ENCODE measurements around the gene C15orf40. TPM values are rescaled to one million over a fixed set of nuclear protein-coding genes. Genes with fewer than 3 reads are reported as not detected.
A peak's percentile ranks its signal among the peaks of the same experiment; 100 is the strongest.
"Not testable (repeated sequence)": the region's sequence is repeated elsewhere in the genome, so short reads cannot be mapped to it uniquely, and the experiment has no call there.

The C15orf40 gene
- total RNA-seq, 2 experiments from 2014 or later, result 20.2 to 23.1 TPM

- Mint-ChIP-seq H3K36me3 (ENCODE audit: low read depth) (no peaks in the 10 kb centered on the region), H3K4me3 (peak overlapping the region; percentile 67), H3K4me1 (peaks cover 2% of the 10 kb centered on the region), H3K9me3 (ENCODE audit: low read depth) (no peaks in the 10 kb centered on the region), H3K27ac (peak overlapping the region; percentile 65), H3K27me3 (peaks cover 15% of the 10 kb centered on the region)
- ATAC-seq (peak; percentile 67), DNase-seq (no peak)
- POLR2A ChIA-PET, result no interaction called here
- CTCF ChIA-PET, result no interaction called here
- intact Hi-C loops (cut with DNase I, micrococcal nuclease), result loop anchor here in 1 of 2 experiments (1.0 to 5.0 kb wide), 4 partner anchors 35 to 141 kb away; partner anchors contain the start of gene RAMAC
Observed at GRCh38 chr15:82951472-82952157, 59.8 kb downstream of the C15orf40 start.

- POLR2A ChIA-PET, result interaction anchor here (0.6 to 0.8 kb wide), 2 partner anchors 33 to 63 kb away, joined by 4 to 5 read pairs; no protein-coding TSS in a partner anchor
- no peaks in the 10 kb centered on the region for H3K36me3 Mint-ChIP-seq (ENCODE audit: low read depth)
- H3K9me3 Mint-ChIP-seq (ENCODE audit: low read depth), result no peaks in the 10 kb centered on the region
- DNase-seq, result peak; percentile 28
- H3K4me1 Mint-ChIP-seq, result peaks cover 2% of the 10 kb centered on the region
- intact Hi-C loops (cut with DNase I, micrococcal nuclease), result loop anchor here in 1 of 2 experiments (2.0 to 5.0 kb wide), 3 partner anchors 51 to 140 kb away; no protein-coding TSS in a partner anchor
- CTCF ChIA-PET, result no interaction called here
- H3K27me3 Mint-ChIP-seq, result peaks cover 19% of the 10 kb centered on the region
- no peak overlapping the region for H3K4me3 Mint-ChIP-seq
- no peak overlapping the region for H3K27ac Mint-ChIP-seq
- peak; percentile 53 for ATAC-seq
Observed at GRCh38 chr15:82950746-82951370, 60.6 kb downstream of the C15orf40 start.

GRCh38 chr15:82950295-82950694 lies 61.1 kb downstream of the C15orf40 start:
- ChIA-PET CTCF (no interaction called here), POLR2A (interaction anchor here (0.8 kb wide), 1 partner anchor 63 kb away, joined by 5 read pairs; no protein-coding TSS in a partner anchor)
- no peaks in the 10 kb centered on the region for H3K36me3 Mint-ChIP-seq (ENCODE audit: low read depth)
- H3K4me3 Mint-ChIP-seq, result no peak overlapping the region
- no peak for DNase-seq
- peaks cover 2% of the 10 kb centered on the region for H3K4me1 Mint-ChIP-seq
- no peak overlapping the region for H3K27ac Mint-ChIP-seq
- no peaks in the 10 kb centered on the region for H3K9me3 Mint-ChIP-seq (ENCODE audit: low read depth)
- intact Hi-C loops (cut with DNase I, micrococcal nuclease), result loop anchor here in 1 of 2 experiments (2.0 to 5.0 kb wide), 3 partner anchors 52 to 139 kb away; no protein-coding TSS in a partner anchor
- H3K27me3 Mint-ChIP-seq, result peaks cover 19% of the 10 kb centered on the region
- peak; percentile 23 for ATAC-seq

- CTCF ChIA-PET, result interaction anchor here (0.8 kb wide), 1 partner anchor 54 kb away, joined by 3 read pairs; no protein-coding TSS in a partner anchor
- Mint-ChIP-seq H3K27ac (no peak overlapping the region), H3K4me1 (no peaks in the 10 kb centered on the region), H3K36me3 (ENCODE audit: low read depth) (no peaks in the 10 kb centered on the region), H3K9me3 (ENCODE audit: low read depth) (no peaks in the 10 kb centered on the region), H3K27me3 (peaks cover 16% of the 10 kb centered on the region), H3K4me3 (no peak overlapping the region)
- ATAC-seq, result no peak
- POLR2A ChIA-PET, result no interaction called here
- intact Hi-C loops (cut with DNase I, micrococcal nuclease), result no loop called here
- DNase-seq, result no peak
Observed at GRCh38 chr15:82946155-82946701, 65.2 kb downstream of the C15orf40 start.

GRCh38 chr15:82945326-82945725 lies 66.1 kb downstream of the C15orf40 start:
- CTCF ChIA-PET, result interaction anchor here (0.6 to 0.8 kb wide), 2 partner anchors 12 to 55 kb away, joined by 3 to 4 read pairs; no protein-coding TSS in a partner anchor

GRCh38 chr15:82944821-82945220 lies 66.6 kb downstream of the C15orf40 start:
- no peaks in the 10 kb centered on the region for H3K9me3 Mint-ChIP-seq (ENCODE audit: low read depth)
- ChIA-PET POLR2A (no interaction called here), CTCF (interaction anchor here (0.6 kb wide), 1 partner anchor 12 kb away, joined by 4 read pairs; no protein-coding TSS in a partner anchor)
- H3K27ac Mint-ChIP-seq, result no peak overlapping the region
- H3K36me3 Mint-ChIP-seq (ENCODE audit: low read depth), result no peaks in the 10 kb centered on the region
- DNase-seq (no peak), ATAC-seq (no peak)
- H3K4me3 Mint-ChIP-seq, result no peak overlapping the region
- intact Hi-C loops (cut with DNase I, micrococcal nuclease), result no loop called here
- H3K27me3 Mint-ChIP-seq, result peaks cover 16% of the 10 kb centered on the region
- H3K4me1 Mint-ChIP-seq, result no peaks in the 10 kb centered on the region

More at GRCh38 chr15:82945326-82945725, 66.1 kb downstream of the C15orf40 start:
- intact Hi-C loops (cut with DNase I, micrococcal nuclease), result no loop called here
- peaks cover 16% of the 10 kb centered on the region for H3K27me3 Mint-ChIP-seq
- no peak overlapping the region for H3K4me3 Mint-ChIP-seq
- no peaks in the 10 kb centered on the region for H3K9me3 Mint-ChIP-seq (ENCODE audit: low read depth)
- POLR2A ChIA-PET, result no interaction called here
- no peak overlapping the region for H3K27ac Mint-ChIP-seq
- no peaks in the 10 kb centered on the region for H3K36me3 Mint-ChIP-seq (ENCODE audit: low read depth)
- H3K4me1 Mint-ChIP-seq, result no peaks in the 10 kb centered on the region
- DNase-seq (no peak), ATAC-seq (no peak)

GRCh38 chr15:82944056-82944455 lies 67.4 kb downstream of the C15orf40 start:
- Mint-ChIP-seq H3K4me3 (no peak overlapping the region), H3K9me3 (ENCODE audit: low read depth) (no peaks in the 10 kb centered on the region), H3K27me3 (peaks cover 17% of the 10 kb centered on the region), H3K36me3 (ENCODE audit: low read depth) (no peaks in the 10 kb centered on the region), H3K4me1 (no peaks in the 10 kb centered on the region), H3K27ac (no peak overlapping the region)
- intact Hi-C loops (cut with DNase I, micrococcal nuclease), result no loop called here
- POLR2A ChIA-PET, result no interaction called here
- no peak for DNase-seq
- CTCF ChIA-PET, result interaction anchor here (0.6 to 1.9 kb wide), 2 partner anchors 12 to 156 kb away, joined by 3 to 4 read pairs; no protein-coding TSS in a partner anchor
- ATAC-seq, result no peak

- H3K27me3 Mint-ChIP-seq, result peaks cover 25% of the 10 kb centered on the region
- no peaks in the 10 kb centered on the region for H3K36me3 Mint-ChIP-seq (ENCODE audit: low read depth)
- intact Hi-C loops (cut with DNase I, micrococcal nuclease), result no loop called here
- H3K4me3 Mint-ChIP-seq, result no peak overlapping the region
- DNase-seq, result no peak
- no peaks in the 10 kb centered on the region for H3K9me3 Mint-ChIP-seq (ENCODE audit: low read depth)
- ATAC-seq, result no peak
- H3K27ac Mint-ChIP-seq, result no peak overlapping the region
- ChIA-PET CTCF (interaction anchor here (0.6 to 1.9 kb wide), 5 partner anchors 11 to 211 kb away, joined by 3 to 4 read pairs (median 3); no protein-coding TSS in a partner anchor), POLR2A (no interaction called here)
- H3K4me1 Mint-ChIP-seq, result no peaks in the 10 kb centered on the region
Observed at GRCh38 chr15:82943176-82943575, 68.3 kb downstream of the C15orf40 start.

- Mint-ChIP-seq H3K4me3 (no peak overlapping the region), H3K4me1 (no peaks in the 10 kb centered on the region), H3K9me3 (ENCODE audit: low read depth) (no peaks in the 10 kb centered on the region), H3K27ac (no peak overlapping the region), H3K36me3 (ENCODE audit: low read depth) (no peaks in the 10 kb centered on the region), H3K27me3 (peaks cover 23% of the 10 kb centered on the region)
- intact Hi-C loops (cut with DNase I, micrococcal nuclease), result no loop called here
- ChIA-PET POLR2A (no interaction called here), CTCF (interaction anchor here (0.7 to 1.9 kb wide), 3 partner anchors 10 to 204 kb away, joined by 3 to 4 read pairs (median 4); no protein-coding TSS in a partner anchor)
- DNase-seq, result no peak
- ATAC-seq, result no peak
Observed at GRCh38 chr15:82942691-82943090, 68.7 kb downstream of the C15orf40 start.

- ATAC-seq, POLR2A ChIA-PET: not testable (repeated sequence)
Observed at GRCh38 chr15:82939678-82940077, 71.8 kb downstream of the C15orf40 start.

More at GRCh38 chr15:82939678-82940077, 71.8 kb downstream of the C15orf40 start:
- CTCF ChIA-PET; H3K4me3 Mint-ChIP-seq; H3K27ac Mint-ChIP-seq; H3K36me3 Mint-ChIP-seq (ENCODE audit: low read depth); DNase-seq; intact Hi-C loops (cut with DNase I, micrococcal nuclease); H3K4me1 Mint-ChIP-seq; H3K9me3 Mint-ChIP-seq (ENCODE audit: low read depth): not testable (repeated sequence)
- peaks cover 13% of the 10 kb centered on the region for H3K27me3 Mint-ChIP-seq
